Measurements from ENCODE around the gene VWC2L.

Gene VWC2L

DNA sequence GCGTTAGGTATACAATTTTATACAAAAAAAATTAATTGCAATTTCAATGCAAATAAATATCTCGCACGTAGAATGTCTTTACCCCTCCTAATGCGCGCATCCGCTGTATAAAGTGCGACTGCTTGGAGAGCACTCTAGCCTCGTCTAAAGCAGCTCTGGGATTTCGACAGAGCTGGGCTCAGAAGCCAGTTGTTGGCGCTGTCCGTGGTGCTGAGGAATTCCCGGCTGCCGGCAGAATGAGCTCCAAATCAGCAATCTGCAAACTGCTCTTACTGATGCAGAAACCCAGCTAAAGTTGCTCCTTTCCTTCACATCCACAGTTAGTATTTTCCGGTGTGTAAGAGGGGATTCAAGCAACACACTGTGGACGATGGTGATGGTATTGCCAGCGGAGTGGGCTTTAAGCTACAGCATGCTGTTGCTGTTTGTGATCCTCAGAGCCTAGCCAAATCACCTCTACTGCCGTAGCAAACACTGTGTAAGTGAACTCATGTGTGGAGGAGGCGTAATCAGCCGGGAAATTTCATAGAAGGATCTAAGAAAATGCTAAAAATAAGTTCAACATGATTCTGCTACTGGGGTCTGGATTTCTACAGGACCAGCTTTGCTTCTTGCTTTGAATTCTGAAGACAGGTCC, at the start of gene VWC2L:
VWC2L (plus strand) TSS at position 137 of the 637 bp plus-strand sequence. CDS start 3,140 bp downstream, outside the sequence.
- no peak for DNase-seq

DNA sequence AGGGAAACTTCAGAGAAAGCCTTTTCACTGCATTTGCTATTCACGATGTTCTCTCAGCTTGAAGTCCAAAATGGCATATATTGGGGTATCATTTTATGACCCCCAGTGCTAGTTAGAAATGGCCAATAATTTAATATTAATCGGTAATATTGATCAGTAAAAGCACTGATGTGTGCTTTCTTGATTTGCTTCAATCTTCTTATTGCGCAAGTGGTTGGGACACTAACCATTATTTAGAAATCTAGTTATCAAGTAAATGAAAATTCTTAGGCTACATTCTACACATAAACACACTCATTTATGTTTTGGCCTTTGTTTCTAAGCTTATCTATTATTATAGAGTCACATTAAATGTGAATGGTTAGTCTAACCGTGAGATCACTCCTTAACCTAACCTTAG, 49.7 kb upstream of the VWC2L start:
- DNase-seq: no peak

- no peak for DNase-seq
Measured at GRCh38 chr2:214365549-214365948, 45.3 kb upstream of the VWC2L start.

DNA sequence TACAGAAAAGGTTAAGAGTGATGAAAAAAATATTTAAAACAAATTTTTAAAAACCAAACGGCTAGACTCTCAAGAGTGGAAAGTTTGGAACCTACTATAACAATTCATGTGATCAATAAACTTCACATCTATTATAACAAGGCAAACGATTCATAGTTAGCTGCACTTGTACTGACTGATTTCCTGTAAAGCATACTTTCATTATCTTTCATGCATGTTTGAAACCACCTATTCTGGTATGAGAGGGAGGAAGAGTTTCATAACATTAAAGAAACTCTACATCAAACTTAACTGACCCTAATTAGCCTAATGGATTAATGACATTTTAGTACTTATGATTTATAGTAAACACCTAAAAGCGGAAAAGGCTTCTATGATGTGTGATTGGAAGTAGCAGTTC, 43.7 kb upstream of the VWC2L start:
- no peak for DNase-seq

GRCh38 chr2:214376618-214377285, 34.1 kb upstream of the VWC2L start:
- DNase-seq: no peak

- DNase-seq: no peak
Measured at GRCh38 chr2:214377286-214377624, 33.6 kb upstream of the VWC2L start.

- DNase-seq: no peak
Measured at GRCh38 chr2:214378455-214379103, 32.3 kb upstream of the VWC2L start.

- no peak for DNase-seq
Measured at GRCh38 chr2:214379227-214379626, 31.6 kb upstream of the VWC2L start.

GRCh38 chr2:214380681-214381080, 30.2 kb upstream of the VWC2L start:
- DNase-seq: no peak

DNA sequence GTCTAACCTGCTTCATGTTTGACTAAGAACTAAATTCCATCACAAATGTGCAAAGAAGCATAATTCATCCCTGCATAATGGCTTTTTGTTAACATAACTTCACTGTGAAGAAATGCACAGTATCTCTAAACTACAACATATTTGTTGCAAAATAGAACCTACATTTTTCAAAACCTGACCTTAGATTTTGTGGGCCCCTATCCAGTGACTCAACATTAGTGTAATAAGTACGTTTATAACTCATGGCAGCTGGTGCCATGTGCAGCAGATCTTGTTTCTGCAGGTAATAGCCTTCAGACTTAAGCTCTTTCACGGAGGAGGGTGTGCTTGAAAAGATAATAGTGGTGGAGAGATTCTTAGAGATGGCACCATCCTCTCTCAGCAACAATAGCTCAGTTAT, 28.6 kb upstream of the VWC2L start:
- no peak for DNase-seq

GRCh38 chr2:214386720-214387119, 24.1 kb upstream of the VWC2L start:
- no peak for DNase-seq

DNA sequence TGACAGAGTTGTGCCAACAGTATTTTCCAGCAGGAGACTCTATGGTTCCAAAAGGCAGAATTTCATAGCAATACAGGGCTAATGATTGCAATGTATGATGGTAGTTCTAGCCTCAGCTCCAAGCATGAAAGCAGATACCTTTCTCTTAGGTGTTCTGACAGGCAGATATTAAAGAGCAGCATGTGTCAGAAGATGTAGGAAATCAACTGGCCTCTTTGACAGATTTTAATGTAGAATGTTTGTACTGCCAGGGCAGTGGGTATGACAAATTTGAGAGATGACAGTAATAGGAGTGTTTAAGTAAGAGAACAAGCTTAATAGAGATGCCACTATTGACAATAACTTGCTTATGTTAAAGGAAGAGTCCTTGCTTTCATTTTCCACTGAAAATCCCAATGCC, 21.5 kb upstream of the VWC2L start:
- DNase-seq: no peak

DNA sequence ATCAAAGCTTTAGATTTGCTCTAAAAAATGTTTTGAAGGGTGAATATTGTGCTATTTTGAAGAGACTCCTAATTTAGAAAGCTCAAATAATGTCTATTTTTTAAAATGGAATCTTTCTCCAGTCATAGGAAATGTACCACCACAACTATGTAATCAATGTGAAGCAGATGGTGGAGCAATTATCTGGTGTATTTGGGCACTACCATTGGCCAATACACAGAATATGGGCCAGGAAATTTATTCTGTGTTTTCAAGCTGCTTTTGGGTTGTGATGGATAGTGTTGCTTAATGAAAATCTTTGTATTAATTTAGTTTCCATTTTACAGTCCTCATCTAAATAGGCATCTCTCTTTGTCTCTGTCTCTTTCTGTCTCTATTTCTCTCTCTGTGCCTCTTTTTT, 17.1 kb upstream of the VWC2L start:
- no peak for DNase-seq

DNA sequence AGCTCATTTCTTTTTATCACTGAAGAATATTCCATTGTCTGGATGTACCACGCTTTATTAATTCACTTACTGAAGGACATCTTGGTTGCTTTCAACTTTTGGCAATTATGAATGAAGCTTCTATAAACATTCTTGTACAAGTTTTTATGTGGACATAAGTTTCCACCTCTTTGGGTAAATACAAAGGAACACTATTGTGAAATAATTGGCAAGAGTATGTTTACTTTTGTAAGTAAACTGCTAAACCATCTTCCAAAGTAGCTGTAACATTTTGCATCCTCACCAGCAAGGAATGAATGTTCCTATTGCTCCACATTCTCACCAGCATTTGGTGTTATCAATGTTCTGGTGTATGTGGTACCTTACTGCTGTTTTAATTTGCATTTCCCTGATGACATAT, 15.8 kb upstream of the VWC2L start:
- no peak for DNase-seq

GRCh38 chr2:214401580-214401979, 9.3 kb upstream of the VWC2L start:
- DNase-seq: no peak

- no peak for DNase-seq
Measured at GRCh38 chr2:214410128-214410775, 602 bp upstream of the VWC2L start.

DNA sequence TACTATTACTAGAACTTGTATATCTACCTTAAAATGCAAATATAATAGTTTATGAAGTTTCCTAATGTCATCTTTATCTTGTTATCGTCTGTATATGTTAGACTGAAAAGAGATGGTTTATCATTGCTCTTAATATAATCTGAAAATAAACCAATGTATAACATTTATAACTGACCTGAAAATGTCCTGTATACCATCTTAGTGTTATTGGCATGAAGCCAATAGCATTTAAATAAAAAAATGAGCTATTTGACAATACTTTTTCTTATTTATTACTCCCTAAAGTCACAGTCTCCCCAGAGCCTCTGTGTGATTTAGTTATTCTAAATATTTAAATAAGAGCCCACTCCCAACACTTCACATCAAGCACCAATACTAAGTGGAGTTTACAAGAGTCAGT, 1.8 kb downstream of the VWC2L start:
- no peak for DNase-seq

DNA sequence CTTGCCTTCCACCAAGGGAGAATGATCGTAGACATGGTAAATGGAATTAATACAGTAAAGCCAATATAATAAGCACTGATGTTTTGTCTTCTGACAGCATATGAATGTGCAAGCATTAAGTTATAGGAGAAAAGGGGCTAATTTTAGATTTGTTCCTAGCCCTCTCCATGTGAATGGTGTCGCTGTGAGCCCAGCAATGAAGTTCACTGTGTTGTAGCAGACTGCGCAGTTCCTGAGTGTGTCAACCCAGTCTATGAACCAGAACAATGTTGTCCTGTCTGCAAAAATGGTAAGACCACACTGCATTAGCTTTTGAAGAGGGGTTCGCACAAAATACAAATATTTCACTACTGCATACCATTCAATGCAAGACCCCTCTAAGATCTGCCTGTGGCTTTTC, 25.6 kb downstream of the VWC2L start:
- DNase-seq: no peak

DNA sequence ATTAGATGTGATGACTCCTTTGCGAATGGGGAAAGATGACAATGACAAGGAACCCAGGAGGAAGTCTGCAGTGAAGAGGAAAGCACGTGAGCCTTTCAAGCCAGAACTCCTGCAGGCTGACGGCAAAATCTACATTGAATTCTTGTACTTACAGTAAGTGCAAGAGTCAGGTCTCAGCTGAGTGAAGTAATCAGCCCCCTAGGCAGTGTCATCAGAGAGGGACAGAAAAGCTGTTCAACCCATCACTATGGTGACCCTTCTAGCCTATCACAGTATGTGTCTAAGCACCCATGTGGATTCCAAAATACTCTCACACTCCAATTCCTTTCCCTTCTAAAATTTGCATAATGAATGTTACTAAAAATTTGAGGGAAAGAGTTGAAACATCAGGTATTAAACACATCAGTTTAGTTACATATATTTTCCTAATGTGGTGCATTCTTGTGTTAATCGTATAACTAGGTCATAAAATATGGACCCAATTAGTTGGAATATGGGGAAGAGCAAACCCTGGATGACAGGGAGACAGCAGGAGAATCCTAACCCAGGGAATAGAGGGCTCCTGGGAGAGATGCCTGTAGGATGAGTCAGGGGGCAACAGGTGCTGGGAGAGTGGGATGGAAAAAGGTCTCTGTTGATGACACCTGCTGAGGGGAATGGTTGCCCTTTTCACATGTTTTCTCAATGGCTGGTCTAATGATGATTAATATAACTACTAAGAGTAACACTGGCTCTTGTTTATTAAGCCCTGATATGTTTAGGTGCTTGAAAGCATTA, 39.5 kb downstream of the VWC2L start:
- no peak for DNase-seq

DNA sequence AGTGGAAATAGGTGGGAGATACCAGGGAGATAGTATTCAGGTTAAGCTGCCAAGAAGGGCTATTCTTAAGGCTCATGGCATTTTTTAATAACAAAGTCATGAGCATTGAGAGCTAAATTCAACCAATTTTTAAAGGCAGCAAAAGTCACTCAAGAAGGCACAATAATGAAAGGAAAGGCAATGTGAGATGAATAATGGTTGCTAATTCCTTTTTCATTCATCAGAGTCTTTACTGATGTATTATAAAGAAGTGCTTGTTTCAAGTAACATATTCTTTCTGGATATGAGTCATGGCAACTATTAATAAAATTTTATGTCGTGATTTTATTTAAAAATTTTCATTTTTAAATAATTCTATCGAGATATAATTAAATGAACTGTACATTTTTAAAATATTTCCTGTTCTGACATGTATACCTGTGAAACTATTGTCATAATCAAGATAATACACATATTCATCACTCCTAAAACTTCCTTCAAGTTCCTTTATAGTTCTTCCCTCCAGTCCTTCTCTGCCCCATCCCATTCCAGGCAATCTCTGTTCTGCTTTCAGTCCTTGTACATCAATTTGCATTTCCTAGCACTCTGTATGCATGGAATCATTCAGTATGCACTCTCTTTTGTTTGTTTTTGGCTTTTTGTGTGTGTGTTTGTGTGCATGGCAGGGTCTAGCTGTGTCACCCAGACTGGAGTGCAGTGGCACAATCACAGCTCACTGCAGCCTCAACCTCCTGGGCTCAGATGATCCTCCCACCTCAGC, 40.8 kb downstream of the VWC2L start:
- DNase-seq: no peak

DNA sequence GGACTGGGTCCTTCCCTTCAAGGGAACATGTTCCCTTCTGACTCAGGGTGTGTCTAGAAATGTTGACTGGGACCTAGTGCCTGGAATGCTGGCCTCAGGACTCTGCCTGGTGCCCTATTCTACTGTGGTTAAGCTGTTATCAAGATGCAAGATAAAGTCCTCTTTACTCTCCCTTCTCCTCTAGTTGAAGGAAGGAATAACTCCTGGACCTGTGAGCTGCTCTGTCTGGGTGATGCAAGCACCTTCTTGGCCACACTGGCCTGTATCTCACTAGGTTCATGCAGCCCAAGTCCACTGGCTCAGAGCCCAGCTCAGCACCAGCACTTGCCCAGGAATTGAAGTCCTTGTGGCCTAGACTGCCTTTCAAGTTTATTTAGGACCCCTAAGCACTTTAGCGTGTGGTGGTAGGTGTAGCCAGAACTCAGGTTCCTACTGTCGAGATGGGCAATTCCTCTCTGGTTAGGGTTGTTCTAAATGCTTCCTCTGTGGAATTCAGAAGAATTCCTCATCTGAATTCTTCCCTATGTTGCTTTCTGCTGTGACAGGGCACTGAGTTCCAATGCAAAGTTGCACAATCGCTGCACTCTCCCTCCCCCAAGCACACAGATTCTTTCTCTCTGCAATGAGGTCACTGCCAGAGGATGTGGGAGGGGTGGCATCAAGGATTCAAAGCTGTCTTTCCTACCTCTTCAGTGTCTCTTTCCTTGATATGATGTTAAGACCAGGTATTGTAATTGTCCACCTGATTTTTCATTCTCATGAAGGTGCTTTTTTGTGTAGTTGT, 54.7 kb downstream of the VWC2L start:
- no peak for DNase-seq

GRCh38 chr2:214469728-214470127, 58.9 kb downstream of the VWC2L start:
- no peak for DNase-seq
